Transverse colon (tissue), 4 donors: ENCODE results near the gene ASXL1. TPM values are rescaled to one million over a fixed set of nuclear protein-coding genes. Genes with fewer than 3 reads are reported as not detected.
A peak's percentile ranks its signal among the peaks of the same experiment; 100 is the strongest.
"Not testable (repeated sequence)": the region's sequence is repeated elsewhere in the genome, so short reads cannot be mapped to it uniquely, and the experiment has no call there.

Experiments used
- DNase-seq: peaks from one replicate; pipeline ENCODE4 v3.0.0-alpha.2; 2019
- H3K27ac ChIP-seq, 4 donors: fragments of 200-600 bp; sonication (generic); 2 replicates each; pipeline ENCODE4 v1.5.1; 2016 to 2018; ENCODE audit warnings: inconsistent platforms in 4 of 4
- H3K27me3 ChIP-seq: fragments of 200-600 bp; sonication (generic); 2 replicates; pipeline ENCODE4 v1.5.1; 2017; ENCODE audit warnings: inconsistent platforms
- H3K36me3 ChIP-seq, 4 donors: fragments of 200-600 bp; sonication (generic); 2 replicates each; pipeline ENCODE4 v1.5.1; 2017 to 2019; ENCODE audit warnings: inconsistent platforms in 4 of 4
- H3K4me1 ChIP-seq, 4 donors: fragments of 200-600 bp; sonication (generic); 2 replicates each; pipeline ENCODE4 v1.5.1; 2017 to 2020; ENCODE audit warnings: inconsistent platforms in 4 of 4
- H3K4me3 ChIP-seq, 4 donors: fragments of 200-600 bp; sonication (generic); 1 replicate in 1 of 4; 2 replicates in 3 of 4; pipeline versions ENCODE4 v1.5.1 to v1.6.1; 2017 to 2019; ENCODE audit warnings: inconsistent platforms in 4 of 4
- H3K9me3 ChIP-seq, 2 donors: fragments of 200-600 bp; sonication (generic); 2 replicates each; pipeline ENCODE4 v1.5.1; 2017 to 2019; ENCODE audit warnings: inconsistent platforms in 2 of 2
- EP300 ChIP-seq: sonication (generic); formaldehyde crosslinking; IDR thresholded peaks from one replicate; pipeline ENCODE4 v1.6.1; 2017; ENCODE audit warnings: antibody characterized with exemption, low read depth
- POLR2A ChIP-seq: fragments of 450-650 bp; IDR thresholded peaks from one replicate; pipeline ENCODE4 v1.6.1; 2016; ENCODE audit warnings: antibody characterized with exemption, mild to moderate bottlenecking, moderate library complexity
- POLR2AphosphoS5 ChIP-seq, 3 donors: sonication (generic); formaldehyde crosslinking; IDR thresholded peaks; one replicate each; pipeline ENCODE4 v1.6.1; 2016; ENCODE audit warnings: antibody characterized with exemption in 3 of 3
- WGBS, 2 donors: methylation state at CpG; one replicate each; pipeline ENCODE4 v1.1.5; 2018; ENCODE audit warnings: low coverage in 1 of 2; 5-methylcytosine and 5-hydroxymethylcytosine counted together
- in situ Hi-C, 4 donors: fragments of 200-750 bp; cut with MboI; loops; one replicate each; pipeline versions ENCODE4 v1.15.0 to v1.15.1; 2017; ENCODE audit warnings: low sequenced_read_pairs in 3 of 4, low pct_ligation_motif_present in 1 of 4, low pct_unique_long_range_greater_than_20kb in 1 of 4
- intact Hi-C: fragments of 100-400 bp; cut with DNase I; formaldehyde crosslinking; loops from one replicate; pipeline ENCODE4 v1.15.1; 2023; ENCODE audit warnings: low total_unique reads
- total RNA-seq, 4 donors: library from RNA; depleted of rRNA; stranded (reverse); fragments of >200 nt; gene quantifications; one replicate each; pipeline ENCODE4 v1.1.0, GENCODE V29; 2016
- TF ChIP-seq, protein P1 (sequence below), 5 experiments: fragments of 200-600 bp in 3 of 5; fragments of 450-650 bp in 2 of 5; sonication (generic) in 3 of 5; IDR thresholded peaks; 1 replicate in 2 of 5; 2 replicates in 3 of 5; pipeline ENCODE4 v1.5.1; 2016 to 2017; ENCODE audit warnings: antibody characterized with exemption in 5 of 5, inconsistent platforms in 3 of 5, mild to moderate bottlenecking in 2 of 5, moderate library complexity in 1 of 5

ASXL1 gene
- total RNA-seq, 4 donors from 2014 or later, result 39.6 to 293 (median 92.8) TPM

DNA sequence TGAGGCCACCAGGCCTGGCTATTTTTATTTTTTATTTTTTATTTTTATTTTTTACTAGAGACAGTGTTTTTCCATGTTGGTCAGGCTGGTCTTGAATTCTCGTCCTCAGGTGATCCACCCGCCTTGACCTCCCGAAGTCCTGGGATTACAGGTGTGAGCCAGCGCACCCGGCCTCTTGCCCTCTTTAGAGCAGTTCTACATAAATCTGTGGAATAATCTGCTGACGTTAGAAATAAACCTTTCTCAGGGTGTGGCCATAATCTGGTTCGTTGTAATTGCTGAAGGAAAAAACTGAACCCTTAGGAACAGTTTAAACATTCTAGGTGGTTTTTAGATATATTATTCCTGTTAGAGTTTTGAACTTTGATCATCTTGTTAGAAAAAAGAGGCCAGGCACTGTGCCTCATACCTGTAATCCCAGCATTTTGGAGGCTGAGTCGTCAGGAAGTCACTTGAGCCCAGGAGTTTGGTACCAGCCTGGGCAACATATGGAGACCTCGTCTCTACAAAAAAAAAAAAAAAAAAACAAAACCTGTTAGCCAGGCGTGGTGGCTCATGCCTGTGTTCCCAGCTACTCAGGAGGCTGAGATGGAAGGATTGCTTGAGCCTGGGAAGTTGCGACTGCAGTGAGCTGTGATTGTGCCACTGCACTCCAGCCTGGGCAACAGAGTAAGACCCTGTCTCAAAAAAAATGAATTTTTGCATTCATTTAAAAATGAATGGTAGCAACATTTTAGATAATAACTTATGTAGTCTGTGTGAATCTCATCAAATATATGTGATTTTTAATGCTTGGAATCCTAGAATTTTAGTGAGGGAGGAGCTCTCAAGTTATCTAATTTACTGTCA is 24.2 kb downstream of the ASXL1 start:
- intact Hi-C loops (no loop called here), in situ Hi-C loops (no loop called here)
- Histone ChIP-seq H3K9me3 (no peaks in the 10 kb centered on the region), H3K27ac (peak overlapping the region; percentile 2 to 63 (median 52)), H3K4me1 (peaks cover 14 to 43% (median 28%) of the 10 kb centered on the region in 4 donors), H3K4me3 (no peak overlapping the region), H3K36me3 (no peaks in the 10 kb centered on the region), H3K27me3 (no peaks in the 10 kb centered on the region)
- TF ChIP-seq EP300, result no peak
- TF ChIP-seq, protein P1, sequence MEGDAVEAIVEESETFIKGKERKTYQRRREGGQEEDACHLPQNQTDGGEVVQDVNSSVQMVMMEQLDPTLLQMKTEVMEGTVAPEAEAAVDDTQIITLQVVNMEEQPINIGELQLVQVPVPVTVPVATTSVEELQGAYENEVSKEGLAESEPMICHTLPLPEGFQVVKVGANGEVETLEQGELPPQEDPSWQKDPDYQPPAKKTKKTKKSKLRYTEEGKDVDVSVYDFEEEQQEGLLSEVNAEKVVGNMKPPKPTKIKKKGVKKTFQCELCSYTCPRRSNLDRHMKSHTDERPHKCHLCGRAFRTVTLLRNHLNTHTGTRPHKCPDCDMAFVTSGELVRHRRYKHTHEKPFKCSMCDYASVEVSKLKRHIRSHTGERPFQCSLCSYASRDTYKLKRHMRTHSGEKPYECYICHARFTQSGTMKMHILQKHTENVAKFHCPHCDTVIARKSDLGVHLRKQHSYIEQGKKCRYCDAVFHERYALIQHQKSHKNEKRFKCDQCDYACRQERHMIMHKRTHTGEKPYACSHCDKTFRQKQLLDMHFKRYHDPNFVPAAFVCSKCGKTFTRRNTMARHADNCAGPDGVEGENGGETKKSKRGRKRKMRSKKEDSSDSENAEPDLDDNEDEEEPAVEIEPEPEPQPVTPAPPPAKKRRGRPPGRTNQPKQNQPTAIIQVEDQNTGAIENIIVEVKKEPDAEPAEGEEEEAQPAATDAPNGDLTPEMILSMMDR (IDR thresholded peaks at IDR 0.05), result no peak
- no peak for TF ChIP-seq POLR2AphosphoS5 (IDR thresholded peaks at IDR 0.05)
- TF ChIP-seq POLR2A, result no peak
- peak; percentile 46 for DNase-seq
- WGBS, 2 donors, result 32 to 73% methylated on average over 6 to 11 of the region's 11 CpGs

DNA sequence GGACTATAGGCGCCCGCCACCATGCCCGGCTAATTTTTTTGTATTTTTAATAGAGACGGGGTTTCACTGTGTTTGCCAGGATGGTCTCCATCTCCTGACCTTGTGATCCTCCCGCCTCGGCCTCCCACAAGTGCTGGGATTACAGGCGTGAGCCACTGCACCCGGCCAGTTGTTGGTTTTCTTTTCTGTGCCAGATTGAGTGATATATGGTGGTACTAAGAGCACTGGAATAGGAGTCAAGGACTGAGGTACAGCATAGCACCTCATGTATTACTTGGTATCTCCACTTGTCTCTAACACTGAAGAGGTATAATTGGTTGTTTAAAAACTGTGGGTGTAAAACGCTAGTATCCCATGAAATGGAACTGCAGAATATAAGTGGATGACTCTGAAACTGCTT is 25.3 kb downstream of the ASXL1 start:
- DNase-seq, H3K27me3 ChIP-seq, H3K36me3 ChIP-seq, in situ Hi-C loops, H3K27ac ChIP-seq, H3K9me3 ChIP-seq, intact Hi-C loops, H3K4me3 ChIP-seq: not testable (repeated sequence)
- peaks cover 14 to 48% (median 29%) of the 10 kb centered on the region in 4 donors for H3K4me1 ChIP-seq
- WGBS, 2 donors, result 94 to 100% methylated on average over 2 to 9 of the region's 9 CpGs

- Histone ChIP-seq H3K9me3 (no peaks in the 10 kb centered on the region), H3K4me3 (peak overlapping the region in 1 of 4 donors; percentile 9), H3K27ac (peak overlapping the region; percentile 28 to 69 (median 41)), H3K4me1 (peaks cover 14 to 69% (median 44%) of the 10 kb centered on the region in 4 donors), H3K36me3 (no peaks in the 10 kb centered on the region), H3K27me3 (no peaks in the 10 kb centered on the region)
- intact Hi-C loops, result no loop called here
- TF ChIP-seq EP300 (no peak), POLR2A (no peak), POLR2AphosphoS5 (IDR thresholded peaks at IDR 0.05) (no peak)
- TF ChIP-seq, protein P1 (IDR thresholded peaks at IDR 0.05), result no peak
- in situ Hi-C loops, result no loop called here
- 37 to 60% methylated on average over 3 of the region's 3 CpGs for WGBS, 2 donors
- DNase-seq, result no peak
These were observed 27.4 kb downstream of the ASXL1 start for GRCh38 chr20:32385541-32385940.

DNA sequence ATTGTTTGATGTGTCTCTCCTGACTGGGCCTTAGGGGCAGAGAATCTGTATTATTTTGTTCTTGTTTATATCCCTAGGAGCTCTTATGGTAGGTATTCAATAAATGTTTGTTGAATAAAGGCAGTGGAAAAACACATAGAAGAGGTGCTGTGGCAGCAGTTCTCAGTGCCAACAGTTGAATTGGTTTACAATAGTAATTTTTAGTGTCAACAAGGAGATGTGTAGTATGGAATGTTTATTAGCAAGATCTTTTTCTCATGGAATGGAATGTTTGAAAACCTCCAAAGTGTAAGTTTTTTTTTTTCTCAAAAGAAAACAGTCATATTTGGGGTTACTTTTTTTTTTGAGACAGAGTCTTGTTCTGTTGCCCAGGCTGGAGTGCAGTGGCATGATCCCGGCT is 28.0 kb downstream of the ASXL1 start:
- 38 to 90% methylated on average over 1 of the region's 1 CpG for WGBS, 2 donors
- Histone ChIP-seq H3K27ac (peak overlapping the region; percentile 28 to 69 (median 41)), H3K4me1 (peaks cover 14 to 75% (median 50%) of the 10 kb centered on the region in 4 donors)

More for the DNA sequence above, 28.0 kb downstream of the ASXL1 start:
- Histone ChIP-seq H3K4me3 (peak overlapping the region in 1 of 4 donors; percentile 9), H3K36me3 (no peaks in the 10 kb centered on the region), H3K9me3 (no peaks in the 10 kb centered on the region), H3K27me3 (no peaks in the 10 kb centered on the region)
- intact Hi-C loops (no loop called here), in situ Hi-C loops (no loop called here)
- TF ChIP-seq EP300 (no peak), POLR2AphosphoS5 (IDR thresholded peaks at IDR 0.05) (no peak), POLR2A (no peak)
- TF ChIP-seq, protein P1 (IDR thresholded peaks at IDR 0.05), result no peak
- no peak for DNase-seq
